ENCODE data around the gene PWWP2B.

Gene PWWP2B

GRCh38 chr10:132397036-132397541, at the start of gene PWWP2B:
Gene PWWP2B, plus strand, starts transcription at chr10:132397200. Its CDS starts 27 bp downstream, at chr10:132397227.
- DNase-seq = peak; percentile 48

GRCh38 chr10:132347211-132347930, 49.6 kb upstream of the PWWP2B start:
- DNase-seq = no peak

- no peak for DNase-seq
Measured at GRCh38 chr10:132347931-132348267, 49.1 kb upstream of the PWWP2B start.

GRCh38 chr10:132349766-132350165, 47.2 kb upstream of the PWWP2B start:
- DNase-seq = no peak

- DNase-seq = no peak
Measured at GRCh38 chr10:132350391-132350790, 46.6 kb upstream of the PWWP2B start.

GRCh38 chr10:132350946-132351345, 46.1 kb upstream of the PWWP2B start:
- DNase-seq = no peak

GRCh38 chr10:132351611-132352010, 45.4 kb upstream of the PWWP2B start:
- no peak for DNase-seq

GRCh38 chr10:132352462-132353308, 44.3 kb upstream of the PWWP2B start:
- peak; percentile 58 for DNase-seq

GRCh38 chr10:132353456-132354355, 43.3 kb upstream of the PWWP2B start:
- DNase-seq = no peak

- DNase-seq = no peak
Measured at GRCh38 chr10:132354356-132355094, 42.5 kb upstream of the PWWP2B start.

- DNase-seq = no peak
Measured at GRCh38 chr10:132355297-132355696, 41.7 kb upstream of the PWWP2B start.

GRCh38 chr10:132355754-132356153, 41.2 kb upstream of the PWWP2B start:
- no peak for DNase-seq

GRCh38 chr10:132356621-132357195, 40.3 kb upstream of the PWWP2B start:
- no peak for DNase-seq

GRCh38 chr10:132357286-132358058, 39.5 kb upstream of the PWWP2B start:
- DNase-seq = no peak

GRCh38 chr10:132359305-132360040, 37.5 kb upstream of the PWWP2B start:
- no peak for DNase-seq

GRCh38 chr10:132360766-132361447, 36.1 kb upstream of the PWWP2B start:
- DNase-seq = no peak

- DNase-seq = no peak
Measured at GRCh38 chr10:132361581-132362101, 35.4 kb upstream of the PWWP2B start.

- no peak for DNase-seq
Measured at GRCh38 chr10:132362151-132362611, 34.8 kb upstream of the PWWP2B start.

GRCh38 chr10:132363376-132363775, 33.6 kb upstream of the PWWP2B start:
- DNase-seq = no peak

All from activated CD4-positive, alpha-beta T cell treated with anti-CD3 and anti-CD28 coated beads for 1 hour (primary cell).